GM10266 (cell line): ENCODE measurements around the gene KCNJ16.

Experiments
- DNase-seq: peaks from one replicate; pipeline ENCODE4 v3.0.0; 2012; ENCODE audit errors: extremely low spot score
- TF ChIP-seq, protein P1 (sequence below): IDR thresholded peaks from 2 replicates; pipeline ENCODE4 v1.5.1; 2012; ENCODE audit warnings: mild to moderate bottlenecking, low read depth; ENCODE audit not compliant: control insufficient read depth, insufficient read depth; ENCODE audit errors: missing control alignments

The KCNJ16 gene

DNA sequence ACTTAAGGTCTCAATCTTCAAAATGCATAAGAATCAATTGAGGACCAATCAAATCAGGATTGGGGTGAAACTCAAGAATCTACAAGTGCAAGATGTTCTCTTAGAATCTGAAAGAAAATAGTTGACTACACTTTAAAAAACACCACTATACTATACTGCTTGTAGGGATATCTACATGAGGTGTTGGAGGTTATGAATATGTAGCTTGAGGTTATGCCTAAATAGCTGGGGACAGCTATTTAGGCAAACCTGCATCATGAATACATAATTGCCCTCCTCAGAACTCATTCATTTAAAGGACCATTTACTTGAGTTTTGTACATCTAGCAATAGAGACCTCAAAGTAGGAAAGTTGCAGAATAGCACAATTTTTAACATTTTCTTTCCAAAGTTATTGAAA, 40.1 kb downstream of the KCNJ16 start:
- DNase-seq, result no peak
- TF ChIP-seq, protein P1, sequence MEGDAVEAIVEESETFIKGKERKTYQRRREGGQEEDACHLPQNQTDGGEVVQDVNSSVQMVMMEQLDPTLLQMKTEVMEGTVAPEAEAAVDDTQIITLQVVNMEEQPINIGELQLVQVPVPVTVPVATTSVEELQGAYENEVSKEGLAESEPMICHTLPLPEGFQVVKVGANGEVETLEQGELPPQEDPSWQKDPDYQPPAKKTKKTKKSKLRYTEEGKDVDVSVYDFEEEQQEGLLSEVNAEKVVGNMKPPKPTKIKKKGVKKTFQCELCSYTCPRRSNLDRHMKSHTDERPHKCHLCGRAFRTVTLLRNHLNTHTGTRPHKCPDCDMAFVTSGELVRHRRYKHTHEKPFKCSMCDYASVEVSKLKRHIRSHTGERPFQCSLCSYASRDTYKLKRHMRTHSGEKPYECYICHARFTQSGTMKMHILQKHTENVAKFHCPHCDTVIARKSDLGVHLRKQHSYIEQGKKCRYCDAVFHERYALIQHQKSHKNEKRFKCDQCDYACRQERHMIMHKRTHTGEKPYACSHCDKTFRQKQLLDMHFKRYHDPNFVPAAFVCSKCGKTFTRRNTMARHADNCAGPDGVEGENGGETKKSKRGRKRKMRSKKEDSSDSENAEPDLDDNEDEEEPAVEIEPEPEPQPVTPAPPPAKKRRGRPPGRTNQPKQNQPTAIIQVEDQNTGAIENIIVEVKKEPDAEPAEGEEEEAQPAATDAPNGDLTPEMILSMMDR, result no peak

DNA sequence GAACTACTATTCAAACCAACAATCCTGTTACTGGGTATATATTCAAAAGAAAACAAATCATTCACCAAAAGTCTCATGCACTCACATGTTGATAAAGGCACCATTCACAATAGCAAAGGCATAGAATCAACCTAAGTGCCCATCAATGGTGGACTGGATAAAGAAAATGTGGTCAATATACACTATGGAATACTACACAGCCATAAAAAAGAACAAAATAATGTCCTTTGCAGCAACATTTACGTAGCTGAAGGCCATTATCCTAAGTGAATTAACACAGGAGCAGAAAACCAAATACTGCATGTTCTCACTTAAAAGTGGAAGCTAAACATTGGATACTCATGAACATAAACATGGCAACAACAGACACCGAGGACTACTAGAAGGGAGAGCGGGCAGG, 41.9 kb downstream of the KCNJ16 start:
- no peak for DNase-seq
- TF ChIP-seq, protein P1, result no peak

DNA sequence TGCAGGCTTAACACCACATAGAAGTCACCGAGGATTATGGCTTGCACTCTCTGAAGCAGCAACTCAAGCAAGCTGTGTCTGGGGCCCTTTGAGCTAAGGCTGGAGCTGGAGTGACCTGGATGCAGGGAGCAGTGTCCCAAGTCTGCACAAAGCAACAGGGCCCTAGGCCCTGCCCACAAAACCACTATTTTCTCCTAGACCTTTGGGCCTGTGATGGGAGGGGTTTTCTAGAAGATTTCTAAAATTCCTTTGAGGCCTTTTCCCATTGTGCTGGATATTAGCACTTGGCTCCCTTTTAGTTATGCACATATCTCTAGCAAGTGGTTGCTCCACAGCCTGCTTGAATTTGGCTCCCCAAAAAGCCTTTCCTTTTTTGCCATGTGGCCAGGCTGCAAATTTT, 44.5 kb downstream of the KCNJ16 start:
- TF ChIP-seq, protein P1, result no peak
- DNase-seq, result no peak

DNA sequence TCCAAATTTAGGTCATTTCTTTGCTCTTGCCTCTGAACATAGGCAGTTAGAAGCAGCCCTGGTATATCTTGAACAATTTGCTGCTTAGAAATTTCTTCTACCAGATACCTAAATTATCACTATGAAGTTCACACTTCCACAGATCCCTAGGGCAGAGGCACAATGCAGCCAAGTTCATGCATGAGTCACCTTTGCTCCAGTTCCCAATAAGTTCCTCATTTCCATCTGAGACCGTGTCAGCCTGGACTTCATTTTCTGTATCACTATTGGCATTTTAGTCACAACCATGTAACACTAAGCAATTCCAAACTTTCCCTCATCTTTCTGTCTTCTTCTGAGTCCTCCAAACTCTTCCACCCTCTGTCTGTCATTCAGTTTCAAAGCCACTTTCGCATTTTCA, 45.0 kb downstream of the KCNJ16 start:
- no peak for DNase-seq
- TF ChIP-seq, protein P1, result no peak

DNA sequence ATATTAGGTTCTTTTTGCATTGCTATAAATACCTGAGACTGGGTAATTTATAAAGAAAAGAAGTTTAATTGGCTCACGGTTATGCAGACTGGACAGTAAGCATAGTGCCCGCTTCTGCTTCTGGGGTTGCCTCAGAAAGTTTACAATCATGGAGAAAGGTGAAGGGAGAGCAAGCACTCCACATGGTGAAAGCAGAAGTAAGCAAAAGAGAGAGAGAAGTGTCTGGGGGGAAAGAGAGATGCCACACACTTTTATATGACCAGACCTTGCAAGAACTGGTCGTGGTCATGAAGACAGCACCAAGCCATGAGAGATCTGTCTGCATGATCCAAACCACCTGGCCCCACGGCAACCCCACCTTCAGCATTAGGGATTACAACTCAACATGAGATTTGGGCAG, 45.4 kb downstream of the KCNJ16 start:
- DNase-seq, result no peak
- TF ChIP-seq, protein P1, result no peak

DNA sequence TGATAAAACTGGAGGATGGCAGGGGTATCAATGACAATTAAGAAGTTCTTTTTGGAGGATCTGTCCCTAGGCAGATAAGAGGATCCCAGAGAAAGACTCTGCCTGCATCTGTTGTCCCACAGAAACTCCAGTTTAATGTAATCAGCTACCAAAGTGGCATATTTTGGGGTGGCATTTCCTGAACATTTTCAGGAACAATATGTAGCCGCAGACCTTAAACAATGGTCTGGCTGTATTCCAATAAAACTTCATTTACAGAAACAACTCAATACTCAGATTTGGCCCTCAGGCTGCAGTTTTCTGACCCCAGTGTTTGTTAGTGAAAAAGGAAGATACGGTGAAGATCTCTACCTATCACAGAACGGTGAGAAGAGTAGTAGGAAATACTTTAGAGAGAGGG, 46.1 kb downstream of the KCNJ16 start:
- TF ChIP-seq, protein P1, result no peak
- DNase-seq, result no peak

DNA sequence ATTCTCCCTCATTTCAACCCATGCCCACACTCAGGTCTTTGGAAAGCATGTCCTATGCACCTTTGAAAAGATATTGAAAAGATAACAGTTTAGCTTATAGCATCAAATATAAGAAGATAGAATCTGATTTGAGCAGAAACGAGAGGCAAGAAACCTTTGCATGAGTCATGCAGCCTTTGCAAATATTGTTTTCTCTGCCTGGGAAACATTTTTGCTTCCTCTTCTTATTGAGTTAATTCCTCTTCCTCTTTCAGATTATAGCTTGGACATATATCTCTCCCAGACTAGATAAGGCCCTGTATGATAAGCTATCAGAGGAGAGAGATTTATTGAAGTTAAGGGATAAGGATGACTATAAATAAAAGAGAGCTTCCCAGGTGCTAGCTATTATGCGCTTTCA, 48.2 kb downstream of the KCNJ16 start:
- no peak for DNase-seq
- TF ChIP-seq, protein P1, result no peak
